ENCODE measurements around the gene NCAPH2. TPM values are rescaled to one million over a fixed set of nuclear protein-coding genes. Genes with fewer than 3 reads are reported as not detected.

NCAPH2 gene
- total RNA-seq, 3 donors from 2014 or later (not counting 1 experiment from before 2014, with no cell fraction given), result 94.5 to 106 (median 104) TPM

GRCh38 chr22:50483977-50484853 lies 23.8 kb upstream of the NCAPH2 start:
- Mint-ChIP-seq H3K27ac (no peak overlapping the region), H3K36me3 (no peaks in the 10 kb centered on the region), H3K4me3 (no peak overlapping the region), H3K4me1 (no peaks in the 10 kb centered on the region), H3K27me3 (ENCODE audit: low read depth in 2 of 2) (peaks cover 12 to 16% of the 10 kb centered on the region in 2 donors), H3K9me3 (no peaks in the 10 kb centered on the region)
- Histone ChIP-seq H3K4me3 (ENCODE audit: low read length) (no peak overlapping the region), H3K27me3 (ENCODE audit: control insufficient read depth, insufficient read depth, low read length) (peaks cover 14% of the 10 kb centered on the region), H3K36me3 (ENCODE audit: control insufficient read depth, insufficient read depth, low read length) (no peaks in the 10 kb centered on the region), H3K4me1 (ENCODE audit: control insufficient read depth, insufficient read depth, low read length) (peaks cover 17% of the 10 kb centered on the region), H3K27ac (ENCODE audit: low read length) (no peak overlapping the region), H3K9me3 (ENCODE audit: control insufficient read depth, insufficient read depth, low read length) (no peaks in the 10 kb centered on the region)
- intact Hi-C loops (cut with micrococcal nuclease), result no loop called here
- TF ChIP-seq CTCF (IDR thresholded peaks at IDR 0.05), result no peak
- 88% methylated on average over 31 of the region's 31 CpGs for WGBS (ENCODE audit: insufficient coverage)
- ATAC-seq (no peak), DNase-seq (no peak)

GRCh38 chr22:50485221-50486131 lies 22.5 kb upstream of the NCAPH2 start:
- Mint-ChIP-seq H3K9me3 (no peaks in the 10 kb centered on the region), H3K4me3 (no peak overlapping the region), H3K27me3 (ENCODE audit: low read depth in 2 of 2) (peaks cover 6 to 8% of the 10 kb centered on the region in 2 donors), H3K36me3 (no peaks in the 10 kb centered on the region), H3K27ac (no peak overlapping the region), H3K4me1 (no peaks in the 10 kb centered on the region)
- no peak for TF ChIP-seq CTCF (IDR thresholded peaks at IDR 0.05)
- Histone ChIP-seq H3K4me3 (ENCODE audit: low read length) (no peak overlapping the region), H3K9me3 (ENCODE audit: control insufficient read depth, insufficient read depth, low read length) (no peaks in the 10 kb centered on the region), H3K27me3 (ENCODE audit: control insufficient read depth, insufficient read depth, low read length) (peaks cover 14% of the 10 kb centered on the region), H3K36me3 (ENCODE audit: control insufficient read depth, insufficient read depth, low read length) (no peaks in the 10 kb centered on the region), H3K4me1 (ENCODE audit: control insufficient read depth, insufficient read depth, low read length) (peaks cover 17% of the 10 kb centered on the region), H3K27ac (ENCODE audit: low read length) (no peak overlapping the region)
- ATAC-seq (no peak), DNase-seq (no peak)
- 71% methylated on average over 29 of the region's 29 CpGs for WGBS (ENCODE audit: insufficient coverage)
- intact Hi-C loops (cut with micrococcal nuclease), result no loop called here

GRCh38 chr22:50486561-50487289 lies 21.3 kb upstream of the NCAPH2 start, which contains the start of gene MIOX:
TSS of gene MIOX (plus strand) at chr22:50486859. CDS start at chr22:50486898, 39 bp downstream.
- Mint-ChIP-seq H3K27me3 (ENCODE audit: low read depth in 2 of 2) (peaks cover 8 to 9% of the 10 kb centered on the region in 2 donors), H3K27ac (no peak within 1 kb of the TSS), H3K36me3 (no peaks in the 10 kb centered on the region), H3K4me3 (no peak within 1 kb of the TSS), H3K9me3 (no peaks in the 10 kb centered on the region), H3K4me1 (peaks cover 0 to 5% of the 10 kb centered on the region in 2 donors)
- H3K27ac ChIP-seq (ENCODE audit: low read length), result no peak within 1 kb of the TSS
- no peaks in the 10 kb centered on the region for H3K36me3 ChIP-seq (ENCODE audit: control insufficient read depth, insufficient read depth, low read length)
- H3K27me3 ChIP-seq (ENCODE audit: control insufficient read depth, insufficient read depth, low read length), result peaks cover 14% of the 10 kb centered on the region
- intact Hi-C loops (cut with micrococcal nuclease), result no loop called here
- no peak for DNase-seq
- no peak for ATAC-seq
- no peak within 1 kb of the TSS for H3K4me3 ChIP-seq (ENCODE audit: low read length)
- no peak for TF ChIP-seq CTCF (IDR thresholded peaks at IDR 0.05)
- H3K9me3 ChIP-seq (ENCODE audit: control insufficient read depth, insufficient read depth, low read length), result no peaks in the 10 kb centered on the region
- WGBS (ENCODE audit: insufficient coverage), result 79% methylated on average over 23 of the region's 23 CpGs
- peaks cover 18% of the 10 kb centered on the region for H3K4me1 ChIP-seq (ENCODE audit: control insufficient read depth, insufficient read depth, low read length)
